GM19240 (cell line): Measurements from ENCODE around the gene CR1L.
"Not testable (repeated sequence)": the region's sequence is repeated elsewhere in the genome, so short reads cannot be mapped to it uniquely, and the experiment has no call there.

ENCODE experiments used
- DNase-seq: peaks from one replicate; pipeline ENCODE4 v3.0.0; 2011; ENCODE audit warnings: low spot score; ENCODE audit not compliant: insufficient read length

The CR1L gene

GRCh38 chr1:207744000-207744534 lies 99.1 kb downstream of the CR1L start:
- no peak for DNase-seq

GRCh38 chr1:207745285-207745684 lies 100.4 kb downstream of the CR1L start:
- no peak for DNase-seq

GRCh38 chr1:207745839-207746767 lies 101.2 kb downstream of the CR1L start:
- DNase-seq = no peak

- no peak for DNase-seq
These were observed 102.9 kb downstream of the CR1L start for GRCh38 chr1:207747627-207748492.

GRCh38 chr1:207748737-207749528 lies 104.0 kb downstream of the CR1L start:
- no peak for DNase-seq

- DNase-seq = no peak
These were observed 105.8 kb downstream of the CR1L start for GRCh38 chr1:207750631-207751305.

- DNase-seq = not testable (repeated sequence)
These were observed 106.5 kb downstream of the CR1L start for GRCh38 chr1:207751463-207751789.

GRCh38 chr1:207751790-207752455 lies 107.0 kb downstream of the CR1L start, which contains the start of gene CD46:
CD46 (plus strand) TSS chr1:207752054; CDS start chr1:207752213, 159 bp downstream.
- peak; percentile 67 for DNase-seq

- DNase-seq = no peak
These were observed 107.6 kb downstream of the CR1L start for GRCh38 chr1:207752456-207752998.

GRCh38 chr1:207753611-207754010 lies 108.7 kb downstream of the CR1L start:
- DNase-seq = no peak

- DNase-seq = no peak
These were observed 109.1 kb downstream of the CR1L start for GRCh38 chr1:207754011-207754410.

- DNase-seq = no peak
These were observed 110.2 kb downstream of the CR1L start for GRCh38 chr1:207754974-207755700.

GRCh38 chr1:207755846-207756693 lies 111.1 kb downstream of the CR1L start:
- no peak for DNase-seq

- DNase-seq = no peak
These were observed 117.7 kb downstream of the CR1L start for GRCh38 chr1:207762622-207763021.

GRCh38 chr1:207763091-207763490 lies 118.2 kb downstream of the CR1L start:
- DNase-seq = no peak

GRCh38 chr1:207763972-207764371 lies 119.0 kb downstream of the CR1L start:
- no peak for DNase-seq

- DNase-seq = no peak
These were observed 121.6 kb downstream of the CR1L start for GRCh38 chr1:207766569-207766968.

- DNase-seq = not testable (repeated sequence)
These were observed 125.6 kb downstream of the CR1L start for GRCh38 chr1:207770514-207770913.
